GM19099 (cell line): ENCODE measurements around the gene CNTN4.

Source experiments
- POLR2A ChIP-seq: IDR thresholded peaks from 3 replicates; pipeline ENCODE4 v1.6.1; 2011; ENCODE audit warnings: low read depth; ENCODE audit not compliant: insufficient read length; ENCODE audit errors: extremely low read depth

The CNTN4 gene

DNA sequence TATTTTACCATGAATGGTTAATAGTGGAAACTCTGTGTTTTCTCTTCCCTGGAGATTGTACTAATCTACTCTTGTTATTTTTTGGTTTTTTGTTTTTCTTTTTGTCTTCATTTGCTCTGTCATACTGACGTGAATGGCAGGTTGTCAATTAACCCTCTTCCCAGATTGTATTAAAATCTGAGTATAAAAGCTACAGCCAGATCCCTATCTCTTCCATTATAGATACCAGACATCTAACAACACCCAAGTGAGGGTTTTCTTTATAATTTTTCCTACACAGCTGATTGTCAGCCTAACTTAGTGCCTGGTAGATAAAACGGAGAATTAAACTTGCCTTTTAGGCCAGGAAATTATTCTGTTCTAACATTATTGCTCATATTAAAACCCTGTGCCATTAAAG is 848.9 kb downstream of the CNTN4 start:
- TF ChIP-seq POLR2A = no peak

DNA sequence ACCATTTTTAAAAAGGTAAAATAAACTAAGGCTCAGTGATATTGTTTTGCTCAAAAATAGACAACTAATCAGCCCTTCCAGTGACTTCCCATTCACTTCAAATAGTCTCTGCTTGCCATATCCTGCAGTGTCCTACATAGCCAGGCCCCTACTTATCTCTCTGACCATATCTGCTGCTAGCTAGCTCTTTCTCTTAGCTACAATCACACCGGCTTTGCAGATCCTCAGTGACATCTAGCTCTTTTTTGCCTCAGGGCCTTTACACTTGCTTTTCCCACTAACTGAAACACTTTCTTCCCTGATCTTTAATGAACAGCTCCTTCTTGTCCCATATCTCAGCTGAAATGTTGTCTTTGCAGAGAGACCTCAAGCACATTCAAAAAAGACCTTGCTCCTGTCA is 850.2 kb downstream of the CNTN4 start:
- no peak for TF ChIP-seq POLR2A

DNA sequence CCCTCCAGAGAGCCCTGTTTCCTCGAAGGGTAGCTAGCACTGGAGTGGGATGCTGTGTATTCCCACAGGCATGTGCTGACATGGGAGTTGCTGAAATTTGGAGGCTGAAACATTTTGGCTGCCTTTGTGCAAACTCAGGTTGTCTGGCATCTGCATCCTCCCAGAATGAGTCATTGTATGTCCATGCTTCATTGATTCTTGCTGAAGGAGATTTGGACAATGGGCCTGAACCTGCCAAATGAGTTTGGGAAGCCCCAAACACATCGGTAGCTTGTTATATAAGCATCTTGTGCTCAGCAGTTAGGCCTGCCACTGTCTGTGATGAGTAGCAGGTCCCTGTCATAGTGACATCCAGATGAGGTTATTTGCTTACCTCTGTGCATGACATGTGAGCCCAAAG is 851.5 kb downstream of the CNTN4 start:
- no peak for TF ChIP-seq POLR2A

DNA sequence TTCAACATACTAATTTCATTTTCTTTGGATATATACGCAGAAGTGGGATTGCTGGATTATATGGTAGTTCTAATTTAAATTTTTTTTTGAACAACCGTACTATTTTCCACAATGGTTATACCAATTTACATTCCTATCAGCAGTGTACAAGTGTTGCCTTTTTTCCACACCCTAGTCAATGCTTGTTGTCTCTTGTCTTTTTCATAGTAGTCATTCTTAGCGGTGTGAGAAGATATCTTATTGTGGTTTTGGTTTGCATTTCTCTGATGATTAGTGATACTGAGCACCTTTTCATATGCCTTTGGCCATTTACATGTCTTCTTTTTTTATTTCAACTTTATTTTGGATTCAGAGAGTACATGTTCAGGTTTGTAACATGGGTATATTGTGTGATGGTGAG is 858.4 kb downstream of the CNTN4 start:
- no peak for TF ChIP-seq POLR2A

DNA sequence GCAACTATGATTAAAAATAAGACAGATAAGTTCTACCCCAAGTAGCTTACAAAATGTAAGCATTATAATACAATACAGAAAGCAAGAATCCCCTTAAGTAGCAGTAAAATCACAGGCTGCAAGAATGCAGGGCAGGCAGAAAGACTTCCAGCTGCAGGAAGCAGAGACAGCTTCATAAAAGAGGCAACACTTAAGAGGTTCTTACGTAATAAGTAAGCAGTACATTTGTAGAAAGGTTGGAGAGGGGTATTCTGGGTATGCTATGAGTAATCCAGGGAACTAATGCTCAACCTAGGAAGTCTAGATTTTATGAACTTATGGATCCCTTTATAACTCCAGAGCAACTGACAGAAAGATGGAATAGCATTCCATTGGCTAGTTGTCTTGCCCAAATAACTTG is 859.9 kb downstream of the CNTN4 start:
- TF ChIP-seq POLR2A = no peak

DNA sequence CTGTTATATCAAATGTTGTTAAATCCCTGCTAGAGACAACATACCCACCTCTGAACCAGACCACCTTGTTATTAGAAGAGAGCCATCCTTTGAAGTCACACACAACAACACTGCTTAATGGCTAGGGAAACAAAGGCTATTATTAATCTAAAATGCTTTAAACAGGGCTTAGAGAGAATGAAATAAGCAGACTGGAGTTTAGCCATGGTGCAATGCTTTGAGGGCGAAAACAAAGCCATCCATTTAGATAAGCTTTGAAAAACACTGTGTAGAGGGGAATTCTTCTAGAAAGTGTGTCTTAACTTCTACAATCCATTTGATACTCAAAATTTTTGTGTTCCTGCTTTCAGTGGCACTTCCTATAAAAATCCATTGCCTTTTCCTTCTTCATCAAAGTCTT is 862.9 kb downstream of the CNTN4 start:
- TF ChIP-seq POLR2A = no peak

DNA sequence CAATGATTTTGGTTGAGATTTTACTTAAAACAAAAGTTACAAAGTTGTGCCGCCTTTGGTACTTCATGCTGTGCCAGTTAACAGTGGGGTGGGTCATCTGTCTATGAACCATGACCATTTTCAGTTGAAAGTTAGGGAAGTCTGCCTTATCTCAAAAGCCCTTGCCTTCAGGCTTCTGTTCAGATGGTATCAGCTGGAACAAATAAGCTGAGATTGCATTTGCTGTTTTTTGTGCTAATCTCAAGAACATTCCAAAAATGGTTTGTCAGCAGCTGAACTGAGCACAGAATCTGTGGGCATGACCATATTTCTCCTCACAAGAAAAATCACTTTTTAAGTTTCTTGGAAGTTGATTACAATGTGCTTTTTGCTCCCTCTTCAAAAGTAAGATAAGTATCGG is 869.2 kb downstream of the CNTN4 start:
- no peak for TF ChIP-seq POLR2A

DNA sequence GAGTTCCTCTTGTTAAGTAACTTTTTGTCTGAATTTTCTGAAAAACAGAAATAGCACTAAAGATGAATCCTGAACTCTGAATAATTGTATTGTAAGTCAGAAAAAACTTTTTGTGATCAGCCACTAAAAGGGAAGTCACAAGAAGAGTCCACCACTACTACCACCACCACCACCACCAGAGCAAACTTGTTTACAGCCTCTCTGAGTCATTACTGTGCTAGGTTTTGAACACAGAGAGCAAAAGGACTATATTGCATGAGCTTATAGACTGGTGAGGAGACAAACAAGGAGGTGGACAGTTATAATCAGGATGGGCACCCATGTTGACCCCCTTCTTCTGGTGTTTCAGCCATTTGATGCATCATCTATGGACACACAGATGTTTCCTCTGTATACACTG is 869.8 kb downstream of the CNTN4 start:
- TF ChIP-seq POLR2A = no peak

DNA sequence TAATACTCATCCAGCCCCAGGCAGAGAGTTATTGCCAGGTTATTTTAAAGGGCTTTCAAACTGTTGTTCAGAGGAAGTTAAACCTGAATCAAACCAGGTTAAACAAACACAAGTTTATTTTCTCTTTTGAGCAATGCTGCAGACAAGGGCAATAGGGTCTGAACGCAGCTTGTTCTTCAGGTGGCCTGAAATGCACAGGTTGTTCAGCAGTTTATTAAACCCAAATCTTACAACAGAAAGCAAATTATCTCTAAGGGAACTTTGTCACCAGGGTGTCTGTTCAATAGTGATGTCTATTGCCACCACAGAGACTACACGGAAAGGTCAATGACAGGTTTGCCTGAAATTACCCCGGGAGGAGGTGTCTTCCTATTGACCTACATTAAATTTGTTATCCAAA is 877.5 kb downstream of the CNTN4 start:
- TF ChIP-seq POLR2A = no peak

DNA sequence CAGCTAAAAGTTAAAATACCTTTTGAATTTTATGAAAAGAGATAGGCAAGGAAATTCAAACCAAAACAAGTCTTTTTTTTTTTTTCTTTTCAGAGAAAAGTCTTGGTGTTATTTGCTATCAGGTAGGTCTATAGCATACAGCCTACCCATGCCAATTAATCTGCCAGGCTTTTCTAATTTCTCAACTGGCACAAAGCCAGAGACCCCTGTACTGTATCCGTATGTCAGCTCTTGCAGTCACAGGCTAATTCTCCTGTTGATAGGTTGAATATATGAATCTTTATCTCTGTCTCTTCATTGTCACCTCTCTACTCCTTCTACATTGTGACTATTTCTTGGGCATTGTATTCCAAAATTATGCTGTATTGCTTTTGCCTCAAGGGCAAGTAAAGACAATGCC is 878.1 kb downstream of the CNTN4 start:
- TF ChIP-seq POLR2A = no peak

DNA sequence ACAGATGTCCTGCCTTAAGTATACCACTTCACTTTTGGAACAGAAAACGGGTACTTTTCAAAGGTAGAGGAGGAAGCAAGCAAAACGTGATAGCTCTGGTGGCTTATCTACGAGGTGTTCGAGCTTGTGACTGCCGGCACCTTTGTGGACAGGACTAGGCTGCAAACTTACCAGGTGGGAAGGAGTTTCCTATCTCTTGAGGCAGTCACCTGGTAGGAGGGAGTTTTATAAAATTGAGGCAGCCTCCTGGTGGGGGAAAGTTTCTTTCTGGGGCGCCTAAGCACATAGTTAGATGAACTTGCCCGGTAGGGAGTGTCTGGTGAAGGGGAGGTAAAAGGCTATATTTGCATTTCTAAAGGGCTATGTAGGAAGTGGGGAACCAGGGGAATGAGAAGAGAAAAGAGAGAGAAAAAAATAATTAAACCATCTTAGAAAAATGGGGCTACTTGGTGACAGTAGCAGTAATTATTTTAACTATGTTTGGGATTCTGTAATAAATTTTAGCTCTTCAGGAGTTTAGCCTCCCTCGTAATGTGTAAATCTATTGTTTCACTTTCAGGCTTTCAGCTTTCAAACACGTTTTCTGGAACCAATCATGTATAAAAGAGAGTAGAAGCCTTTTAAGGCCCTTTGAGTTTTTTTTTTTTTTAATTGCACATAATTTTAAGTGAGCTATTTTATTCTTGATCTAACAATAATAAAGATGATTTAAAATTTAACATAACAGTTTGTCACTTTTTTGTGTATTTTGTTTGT is 880.5 kb downstream of the CNTN4 start:
- no peak for TF ChIP-seq POLR2A

DNA sequence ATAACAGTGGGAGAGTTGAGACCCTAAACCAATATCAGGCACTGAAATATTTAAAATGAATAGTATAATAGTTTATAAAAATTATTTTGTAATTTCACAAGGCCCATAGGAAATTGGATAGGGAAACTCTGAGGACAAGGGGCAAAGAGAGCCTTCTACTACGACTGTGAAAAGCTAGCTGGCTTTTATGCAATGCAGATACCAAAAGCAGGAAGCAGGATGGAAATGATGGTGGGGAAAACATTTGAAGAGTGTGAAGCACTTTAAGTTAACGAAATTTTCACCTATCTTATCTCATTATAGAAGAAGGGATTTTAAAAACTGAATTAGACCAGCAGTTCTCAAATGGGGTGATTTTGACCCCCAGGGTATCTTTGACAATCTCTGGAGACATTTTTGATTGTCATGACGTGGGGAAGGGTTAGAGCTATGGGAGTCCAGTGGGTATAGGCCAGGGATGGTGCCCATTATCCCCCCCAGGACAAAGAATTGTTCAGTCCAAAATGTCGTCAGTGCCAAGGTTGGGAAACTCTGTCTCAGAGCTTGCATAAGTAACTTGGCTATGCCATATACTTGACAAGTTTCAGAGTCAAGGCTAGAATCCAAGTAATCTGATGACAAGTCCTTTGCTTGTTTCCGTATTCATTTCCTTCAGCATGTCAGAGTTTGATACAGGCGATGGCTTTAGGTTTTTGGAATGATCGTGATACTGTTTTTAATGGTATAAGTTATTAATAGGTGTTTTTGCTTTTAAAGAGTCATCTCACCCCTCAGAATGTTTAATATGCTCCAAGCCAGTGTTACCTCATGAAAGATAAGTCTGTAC is 885.6 kb downstream of the CNTN4 start:
- TF ChIP-seq POLR2A = no peak

DNA sequence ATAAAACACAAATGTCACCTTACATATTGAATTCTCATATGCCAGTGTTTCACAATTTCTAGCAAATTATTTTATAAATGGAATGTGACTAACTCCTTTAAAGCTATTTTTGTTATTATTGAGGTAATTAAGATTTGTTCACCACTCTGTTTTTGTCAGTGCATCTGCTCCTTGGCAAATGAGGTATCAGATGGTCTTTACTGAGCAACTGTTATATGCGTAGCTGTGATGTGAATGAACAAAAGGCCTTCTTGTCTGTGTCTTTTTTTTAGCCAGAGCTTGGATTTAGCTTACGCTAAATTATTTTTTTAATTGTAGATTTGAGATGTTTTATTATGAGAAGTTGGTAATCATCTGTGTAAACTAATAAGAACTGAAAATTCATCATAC is 886.2 kb downstream of the CNTN4 start:
- TF ChIP-seq POLR2A = no peak

DNA sequence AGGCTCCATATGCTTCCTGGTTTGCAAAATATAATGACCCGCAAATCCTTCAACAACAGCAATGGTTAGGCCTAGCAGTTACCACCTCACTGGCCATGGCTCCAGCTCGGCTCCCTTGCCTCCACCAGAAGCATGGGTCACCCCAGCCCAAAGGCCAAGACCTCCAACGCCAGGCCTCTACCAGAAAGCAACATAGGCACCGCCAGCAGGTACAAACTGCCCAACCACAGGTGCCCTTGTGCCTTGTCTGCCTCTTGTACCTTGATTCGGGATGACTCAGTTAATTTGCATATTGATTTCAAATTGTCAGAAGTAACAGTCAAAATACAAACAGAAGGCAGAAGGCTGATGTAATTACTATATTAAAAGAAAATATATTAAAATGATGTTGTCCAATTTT is 886.8 kb downstream of the CNTN4 start:
- TF ChIP-seq POLR2A = no peak

DNA sequence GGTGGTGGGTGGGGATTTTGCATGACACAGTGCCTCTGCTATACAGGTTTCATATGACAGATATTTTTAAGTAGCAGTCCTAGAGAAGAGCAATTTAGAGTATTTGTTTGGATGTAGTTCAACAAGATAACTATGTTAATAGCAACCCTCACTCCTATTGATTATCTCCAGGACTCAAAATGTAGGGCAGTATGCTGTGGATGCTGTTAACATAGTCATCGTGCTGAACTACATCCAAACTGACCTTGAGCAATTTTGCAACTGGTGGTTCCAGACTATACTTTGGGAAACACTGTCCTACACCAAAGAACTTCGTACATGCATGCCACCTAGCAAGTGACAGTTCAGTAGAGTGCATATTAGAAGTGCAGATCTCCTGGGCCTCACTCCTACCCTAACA is 893.9 kb downstream of the CNTN4 start:
- no peak for TF ChIP-seq POLR2A

DNA sequence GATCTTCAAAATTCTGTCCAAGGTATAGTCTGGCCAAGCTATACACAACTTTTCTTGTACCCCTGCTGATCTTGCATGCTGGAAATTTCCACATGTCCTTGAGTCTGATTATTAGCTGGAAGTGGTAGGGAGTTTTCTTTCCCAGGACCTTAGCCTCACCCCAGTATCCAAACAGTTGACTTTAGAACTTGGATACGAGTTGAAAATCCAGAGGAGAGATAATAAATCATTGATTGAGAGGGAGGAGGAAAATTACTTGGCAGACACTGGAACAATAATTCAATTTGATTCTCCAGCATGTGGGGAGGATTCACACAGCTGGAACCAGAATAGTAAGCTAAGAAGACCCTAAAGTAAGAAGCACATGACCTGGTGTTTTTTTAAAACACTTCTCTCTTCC is 895.1 kb downstream of the CNTN4 start:
- TF ChIP-seq POLR2A = no peak
